Activated CD8-positive, alpha-beta T cell treated with anti-CD3 and anti-CD28 coated beads, Interleukin-2, amount 10 ng/mL, durations not matched to agents 7 days and 5 days (primary cell): ENCODE data around the gene ZPR1. TPM values are rescaled to one million over a fixed set of nuclear protein-coding genes. Genes with fewer than 3 reads are reported as not detected.
A peak's percentile ranks its signal among the peaks of the same experiment; 100 is the strongest.

ENCODE experiments used
- ATAC-seq: fragments of 150-1000 bp; cut with Tn5 transposase; one replicate; pipeline ENCODE4 v1.10.0; 2021; ENCODE audit warnings: moderate library complexity
- CTCF ChIA-PET: fragments of 350-600 bp; sonication (Branson Sonifier 250); formaldehyde crosslinking; loops from one replicate; lab custom pipeline; 2021; ENCODE audit warnings: antibody characterized with exemption; lab: Charles Lee
- POLR2A ChIA-PET: fragments of 350-600 bp; sonication (Branson Sonifier 250); formaldehyde crosslinking; loops from one replicate; lab custom pipeline; 2021; ENCODE audit warnings: antibody characterized with exemption; lab: Charles Lee
- DNase-seq: peaks from one replicate; pipeline ENCODE4 v3.0.0-alpha.2; 2020
- H3K27ac Mint-ChIP-seq: one replicate; pipeline ENCODE4 v1.8.0; 2021; ENCODE audit warnings: mild to moderate bottlenecking, mixed read lengths
- H3K27me3 Mint-ChIP-seq: one replicate; pipeline ENCODE4 v1.8.0; 2021; ENCODE audit warnings: low read depth, mixed read lengths
- H3K36me3 Mint-ChIP-seq: one replicate; pipeline ENCODE4 v1.8.0; 2021; ENCODE audit warnings: low read depth, mixed read lengths
- H3K4me1 Mint-ChIP-seq: one replicate; pipeline ENCODE4 v1.8.0; 2021; ENCODE audit warnings: low read depth, mixed read lengths
- H3K4me3 Mint-ChIP-seq: one replicate; pipeline ENCODE4 v1.8.0; 2021; ENCODE audit warnings: mild to moderate bottlenecking, mixed read lengths
- H3K9me3 Mint-ChIP-seq: one replicate; pipeline ENCODE4 v1.8.0; 2022; ENCODE audit warnings: mixed read lengths; ENCODE audit not compliant: insufficient read depth
- total RNA-seq, 2 experiments: library from RNA; stranded (reverse); gene quantifications; one replicate each; pipeline ENCODE4 v1.2.3, GENCODE V29; 2021

The ZPR1 gene
- total RNA-seq, 2 experiments from 2014 or later, result 60.5 to 62.0 TPM

DNA sequence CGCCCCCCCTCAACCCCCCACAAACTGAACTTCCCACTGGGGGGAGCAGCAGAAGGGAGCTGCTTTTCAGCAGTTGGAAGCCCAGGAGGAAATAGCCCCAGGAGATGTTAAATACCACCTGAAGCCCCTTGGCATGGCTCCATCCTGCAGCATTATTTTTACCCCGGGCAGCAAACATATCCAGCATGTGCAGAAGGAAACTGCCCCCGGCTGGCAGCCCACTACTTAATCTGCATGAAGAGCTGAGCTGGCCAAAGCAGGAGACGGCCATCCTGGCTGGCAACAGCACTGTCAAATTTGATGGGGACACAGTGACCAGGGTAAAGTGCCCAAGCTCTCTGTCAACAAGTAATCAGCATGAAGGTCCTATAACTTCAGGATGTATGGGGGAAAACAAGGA is 47.1 kb downstream of the ZPR1 start:
- no peak overlapping the region for H3K4me3 Mint-ChIP-seq
- ChIA-PET CTCF (interaction anchor here (1.1 kb wide), 1 partner anchor 51 kb away, joined by 3 read pairs; the partner anchor contains the start of gene APOA5), POLR2A (no interaction called here)
- DNase-seq, result no peak
- peaks cover 10% of the 10 kb centered on the region for H3K36me3 Mint-ChIP-seq
- H3K27me3 Mint-ChIP-seq, result no peaks in the 10 kb centered on the region
- H3K9me3 Mint-ChIP-seq, result no peaks in the 10 kb centered on the region
- peaks cover 10% of the 10 kb centered on the region for H3K4me1 Mint-ChIP-seq
- H3K27ac Mint-ChIP-seq, result no peak overlapping the region
- no peak for ATAC-seq

- CTCF ChIA-PET, result interaction anchor here (0.9 to 1.5 kb wide), 2 partner anchors 8 to 49 kb away, joined by 3 read pairs; partner anchors contain the start of gene ZPR1
- no peaks in the 10 kb centered on the region for H3K9me3 Mint-ChIP-seq
- H3K36me3 Mint-ChIP-seq, result peaks cover 5% of the 10 kb centered on the region
- H3K27ac Mint-ChIP-seq, result peak overlapping the region; percentile 68
- no peak overlapping the region for H3K4me3 Mint-ChIP-seq
- peaks cover 12% of the 10 kb centered on the region for H3K4me1 Mint-ChIP-seq
- H3K27me3 Mint-ChIP-seq, result no peaks in the 10 kb centered on the region
- POLR2A ChIA-PET, result interaction anchor here (0.6 to 0.7 kb wide), 2 partner anchors 10 to 26 kb away, joined by 3 to 4 read pairs; no protein-coding TSS in a partner anchor
- no peak for DNase-seq
- peak; percentile 42 for ATAC-seq
Measured at GRCh38 chr11:116738975-116739374, 48.8 kb downstream of the ZPR1 start.

GRCh38 chr11:116736763-116737162 is 51.1 kb downstream of the ZPR1 start:
- ChIA-PET CTCF (interaction anchor here (1.0 to 3.0 kb wide), 2 partner anchors 99 to 444 kb away, joined by 3 to 15 read pairs; no protein-coding TSS in a partner anchor), POLR2A (no interaction called here)
- peaks cover 5% of the 10 kb centered on the region for H3K36me3 Mint-ChIP-seq
- DNase-seq (no peak), ATAC-seq (peak; percentile 37)
- H3K9me3 Mint-ChIP-seq, result no peaks in the 10 kb centered on the region
- H3K4me3 Mint-ChIP-seq, result no peak overlapping the region
- H3K4me1 Mint-ChIP-seq, result peaks cover 23% of the 10 kb centered on the region
- no peaks in the 10 kb centered on the region for H3K27me3 Mint-ChIP-seq
- H3K27ac Mint-ChIP-seq, result no peak overlapping the region

GRCh38 chr11:116733969-116734508 is 53.8 kb downstream of the ZPR1 start:
- Mint-ChIP-seq H3K4me3 (no peak overlapping the region), H3K27ac (no peak overlapping the region), H3K36me3 (peaks cover 3% of the 10 kb centered on the region), H3K4me1 (peaks cover 16% of the 10 kb centered on the region), H3K9me3 (no peaks in the 10 kb centered on the region), H3K27me3 (no peaks in the 10 kb centered on the region)
- CTCF ChIA-PET, result interaction anchor here (1.1 to 3.3 kb wide), 4 partner anchors 9 to 373 kb away, joined by 3 to 22 read pairs (median 12); no protein-coding TSS in a partner anchor
- no peak for DNase-seq
- ATAC-seq, result no peak
- POLR2A ChIA-PET, result no interaction called here

- ATAC-seq, result no peak
- Mint-ChIP-seq H3K27ac (no peak overlapping the region), H3K4me3 (no peak overlapping the region), H3K9me3 (no peaks in the 10 kb centered on the region), H3K27me3 (no peaks in the 10 kb centered on the region), H3K36me3 (peaks cover 3% of the 10 kb centered on the region), H3K4me1 (peaks cover 12% of the 10 kb centered on the region)
- DNase-seq, result no peak
- CTCF ChIA-PET, result interaction anchor here (0.6 to 3.3 kb wide), 20 partner anchors 10 to 713 kb away, joined by 3 to 23 read pairs (median 5); partner anchors contain the start of genes PAFAH1B2 and ZPR1
- POLR2A ChIA-PET, result no interaction called here
Measured at GRCh38 chr11:116733043-116733755, 54.6 kb downstream of the ZPR1 start.

DNA sequence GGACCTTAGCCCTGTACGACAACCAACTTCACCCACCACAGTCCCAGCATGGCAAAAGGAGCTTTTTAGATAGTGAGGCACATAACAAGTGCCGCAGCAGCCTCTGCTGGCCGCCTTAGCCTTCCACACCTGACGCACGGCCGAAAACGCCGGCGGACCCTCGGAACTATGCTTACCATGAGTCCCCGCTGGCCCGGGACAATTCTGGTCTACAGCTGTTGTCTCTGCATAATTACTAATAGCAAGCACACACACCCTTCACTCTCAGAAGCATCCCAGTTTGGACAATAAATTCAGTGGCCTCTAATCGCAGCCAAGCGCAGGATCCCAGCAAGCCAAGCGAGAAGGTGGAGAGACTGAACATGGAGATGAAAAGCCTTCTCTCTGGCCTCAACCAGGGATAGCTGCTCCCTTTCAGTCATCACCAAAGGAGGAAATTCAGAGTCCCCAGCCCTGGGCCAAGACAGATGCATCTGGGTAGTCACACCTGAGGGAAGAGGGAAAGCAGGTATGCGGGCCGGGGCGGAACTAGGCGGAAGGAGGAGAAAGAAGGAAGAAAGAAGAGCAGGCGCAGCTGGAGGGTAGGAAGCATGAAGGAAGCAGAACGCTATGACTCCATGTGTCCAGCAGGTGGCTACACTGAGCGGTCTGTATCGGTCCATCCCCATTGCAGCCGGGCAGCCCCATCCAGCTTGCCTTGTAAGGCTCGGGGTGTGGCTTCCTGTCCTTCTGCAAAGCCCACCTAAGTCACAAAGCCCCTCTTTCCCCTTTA is 55.4 kb downstream of the ZPR1 start:
- Mint-ChIP-seq H3K9me3 (no peaks in the 10 kb centered on the region), H3K27ac (no peak overlapping the region), H3K36me3 (no peaks in the 10 kb centered on the region), H3K4me1 (peaks cover 12% of the 10 kb centered on the region), H3K4me3 (no peak overlapping the region), H3K27me3 (no peaks in the 10 kb centered on the region)
- peak; percentile 71 for DNase-seq
- ChIA-PET CTCF (interaction anchor here (0.6 to 3.3 kb wide), 23 partner anchors 10 to 712 kb away, joined by 3 to 23 read pairs (median 4); partner anchors contain the start of genes PAFAH1B2 and ZPR1), POLR2A (no interaction called here)
- ATAC-seq, result peak; percentile 85

GRCh38 chr11:116731821-116732220 is 56.0 kb downstream of the ZPR1 start:
- ChIA-PET CTCF (interaction anchor here (0.8 to 3.3 kb wide), 18 partner anchors 11 to 494 kb away, joined by 3 to 23 read pairs (median 5); partner anchors contain the start of gene ZPR1), POLR2A (no interaction called here)
- ATAC-seq, result no peak
- no peaks in the 10 kb centered on the region for H3K27me3 Mint-ChIP-seq
- no peak overlapping the region for H3K27ac Mint-ChIP-seq
- no peak for DNase-seq
- no peak overlapping the region for H3K4me3 Mint-ChIP-seq
- peaks cover 12% of the 10 kb centered on the region for H3K4me1 Mint-ChIP-seq
- H3K9me3 Mint-ChIP-seq, result no peaks in the 10 kb centered on the region
- H3K36me3 Mint-ChIP-seq, result no peaks in the 10 kb centered on the region

DNA sequence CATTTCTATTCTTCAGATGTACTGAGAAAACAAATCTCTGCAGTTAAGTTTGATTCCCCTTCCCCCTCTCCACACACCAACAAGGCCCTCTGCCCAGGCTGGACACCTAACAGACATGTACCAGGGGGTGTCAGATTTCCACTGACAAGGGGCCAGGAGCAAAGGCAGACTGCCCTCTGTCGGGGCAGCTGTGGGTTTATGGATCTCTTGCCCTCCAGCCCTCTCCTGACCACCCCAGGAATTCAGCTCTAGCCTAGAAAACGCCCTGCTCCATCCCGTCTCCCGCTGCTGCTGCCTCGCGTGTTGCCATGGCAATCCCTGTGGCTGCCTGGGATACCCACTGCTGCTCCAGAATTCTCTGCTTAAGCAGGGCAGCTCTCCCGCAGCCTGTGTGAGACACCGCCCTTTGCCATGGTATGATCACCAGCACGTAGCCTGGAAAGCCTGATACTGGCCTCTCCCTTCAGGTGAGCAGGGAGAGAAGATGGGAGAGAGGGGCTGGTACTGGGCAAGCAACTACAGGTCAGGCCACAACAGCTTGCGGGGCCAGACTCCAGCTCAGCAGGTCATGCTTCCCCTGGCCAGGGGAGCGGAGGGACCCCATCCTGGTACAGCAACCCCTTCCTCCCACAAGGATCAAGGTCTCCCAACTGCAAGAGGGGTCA is 56.6 kb downstream of the ZPR1 start:
- no peak for DNase-seq
- ChIA-PET CTCF (interaction anchor here (1.3 kb wide), 1 partner anchor 12 kb away, joined by 3 read pairs; no protein-coding TSS in a partner anchor), POLR2A (no interaction called here)

GRCh38 chr11:116730601-116731000 is 57.2 kb downstream of the ZPR1 start:
- ChIA-PET CTCF (interaction anchor here (1.3 kb wide), 1 partner anchor 13 kb away, joined by 3 read pairs; no protein-coding TSS in a partner anchor), POLR2A (no interaction called here)
- DNase-seq, result no peak
- no peak overlapping the region for H3K27ac Mint-ChIP-seq
- H3K9me3 Mint-ChIP-seq, result no peaks in the 10 kb centered on the region
- peaks cover 12% of the 10 kb centered on the region for H3K4me1 Mint-ChIP-seq
- no peaks in the 10 kb centered on the region for H3K27me3 Mint-ChIP-seq
- no peak overlapping the region for H3K4me3 Mint-ChIP-seq
- H3K36me3 Mint-ChIP-seq, result no peaks in the 10 kb centered on the region
- no peak for ATAC-seq

More for the DNA sequence above, 56.6 kb downstream of the ZPR1 start:
- ATAC-seq, result no peak
- peaks cover 12% of the 10 kb centered on the region for H3K4me1 Mint-ChIP-seq
- H3K27me3 Mint-ChIP-seq, result no peaks in the 10 kb centered on the region
- no peaks in the 10 kb centered on the region for H3K36me3 Mint-ChIP-seq
- H3K27ac Mint-ChIP-seq, result no peak overlapping the region
- H3K9me3 Mint-ChIP-seq, result no peaks in the 10 kb centered on the region
- H3K4me3 Mint-ChIP-seq, result no peak overlapping the region

DNA sequence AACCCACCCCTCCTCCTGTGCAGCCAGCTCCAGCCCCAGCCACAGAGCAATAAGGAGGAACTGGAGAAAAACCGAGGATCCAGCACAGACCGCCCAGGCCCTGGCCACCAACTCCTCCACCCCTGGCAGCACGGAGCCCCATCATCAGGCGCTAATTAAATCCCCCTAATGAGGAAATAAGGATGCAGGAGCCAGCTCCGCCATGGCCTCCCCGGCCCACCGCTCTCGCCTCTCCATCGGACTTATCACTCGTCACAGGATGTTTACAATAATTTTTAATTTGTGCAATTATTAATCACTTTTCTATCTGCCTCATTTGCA is 57.6 kb downstream of the ZPR1 start:
- Mint-ChIP-seq H3K27ac (no peak overlapping the region), H3K4me1 (peaks cover 12% of the 10 kb centered on the region), H3K9me3 (no peaks in the 10 kb centered on the region), H3K36me3 (no peaks in the 10 kb centered on the region), H3K4me3 (no peak overlapping the region), H3K27me3 (no peaks in the 10 kb centered on the region)
- DNase-seq, result no peak
- ChIA-PET POLR2A (no interaction called here), CTCF (interaction anchor here (1.3 kb wide), 1 partner anchor 13 kb away, joined by 3 read pairs; no protein-coding TSS in a partner anchor)
- no peak for ATAC-seq
